ENCODE measurements around the gene KCNT2. TPM values are rescaled to one million over a fixed set of nuclear protein-coding genes. Genes with fewer than 3 reads are reported as not detected.
A peak's percentile ranks its signal among the peaks of the same experiment; 100 is the strongest.

The KCNT2 gene
- total and polyA plus RNA-seq, 4 donors: 0.84 to 18.7 (median 2.0) TPM

GRCh38 chr1:196381544-196381943 lies 226.7 kb downstream of the KCNT2 start:
- Histone ChIP-seq H3K9ac (ENCODE audit: insufficient read depth in 1 of 2, low read length in 2 of 2) (no peak overlapping the region), H3K36me3 (ENCODE audit: control insufficient read depth in 4 of 4, insufficient read depth in 4 of 4, low read length in 4 of 4) (no peaks in the 10 kb centered on the region), H3K4me3 (no peak overlapping the region), H3K4me1 (ENCODE audit: control insufficient read depth in 5 of 5, insufficient read depth in 5 of 5, low read length in 5 of 5) (no peaks in the 10 kb centered on the region), H3K27me3 (ENCODE audit: control insufficient read depth in 3 of 3, insufficient read depth in 3 of 3, low read length in 2 of 3) (no peaks in the 10 kb centered on the region), H3K27ac (ENCODE audit: low read depth in 1 of 2, low read length in 1 of 2) (no peak overlapping the region), H3K9me3 (ENCODE audit: control insufficient read depth in 4 of 4, insufficient read depth in 3 of 4, low read length in 3 of 4) (no peaks in the 10 kb centered on the region)
- WGBS, 2 donors: 91 to 94% methylated on average over 4 of the region's 4 CpGs
- ATAC-seq (ENCODE audit: insufficient read depth, low FRiP score): no peak
- TF ChIP-seq CTCF (IDR thresholded peaks at IDR 0.05; ENCODE audit: control extremely low read depth, extremely low read depth): no peak
- DNase-seq: no peak

- no peaks in the 10 kb centered on the region for H3K4me1 ChIP-seq (ENCODE audit: control insufficient read depth in 5 of 5, insufficient read depth in 5 of 5, low read length in 5 of 5)
- ATAC-seq (ENCODE audit: insufficient read depth, low FRiP score): no peak
- no peak overlapping the region for H3K4me3 ChIP-seq
- peak in 2 of 3 donors; percentile 41 to 47 for DNase-seq
- H3K9ac ChIP-seq (ENCODE audit: insufficient read depth in 1 of 2, low read length in 2 of 2): no peak overlapping the region
- no peak overlapping the region for H3K27ac ChIP-seq (ENCODE audit: low read depth in 1 of 2, low read length in 1 of 2)
- H3K27me3 ChIP-seq (ENCODE audit: control insufficient read depth in 3 of 3, insufficient read depth in 3 of 3, low read length in 2 of 3): no peaks in the 10 kb centered on the region
- no peaks in the 10 kb centered on the region for H3K36me3 ChIP-seq (ENCODE audit: control insufficient read depth in 4 of 4, insufficient read depth in 4 of 4, low read length in 4 of 4)
- TF ChIP-seq CTCF (IDR thresholded peaks at IDR 0.05; ENCODE audit: control extremely low read depth, extremely low read depth): no peak
- WGBS, 2 donors: 22 to 48% methylated on average over 1 of the region's 1 CpG
- no peaks in the 10 kb centered on the region for H3K9me3 ChIP-seq (ENCODE audit: control insufficient read depth in 4 of 4, insufficient read depth in 3 of 4, low read length in 3 of 4)
These were observed 227.9 kb downstream of the KCNT2 start for GRCh38 chr1:196380316-196380715.

DNA sequence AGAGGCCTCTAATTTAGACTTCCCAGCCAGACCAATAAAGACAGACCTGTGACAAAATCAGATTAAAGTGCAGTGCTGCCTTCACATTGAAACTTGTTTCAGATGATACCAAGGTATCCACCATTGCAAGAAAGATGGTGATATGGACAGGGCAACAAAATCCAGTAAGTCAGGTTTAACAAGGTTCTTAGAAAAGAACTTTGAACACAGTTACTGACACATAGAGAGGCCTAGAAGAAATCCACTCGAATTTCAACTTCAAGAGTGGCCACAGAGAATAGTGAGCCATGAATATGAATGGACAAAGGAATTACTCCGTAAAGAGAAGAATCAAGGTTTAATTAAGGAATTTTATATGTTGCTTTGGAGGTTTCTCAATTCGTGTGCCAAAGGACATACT lies 230.4 kb downstream of the KCNT2 start:
- DNase-seq (no peak), ATAC-seq (ENCODE audit: insufficient read depth, low FRiP score) (no peak)
- Histone ChIP-seq H3K4me3 (no peak overlapping the region), H3K36me3 (ENCODE audit: control insufficient read depth in 4 of 4, insufficient read depth in 4 of 4, low read length in 4 of 4) (no peaks in the 10 kb centered on the region), H3K27ac (ENCODE audit: low read depth in 1 of 2, low read length in 1 of 2) (no peak overlapping the region), H3K4me1 (ENCODE audit: control insufficient read depth in 5 of 5, insufficient read depth in 5 of 5, low read length in 5 of 5) (no peaks in the 10 kb centered on the region), H3K9me3 (ENCODE audit: control insufficient read depth in 4 of 4, insufficient read depth in 3 of 4, low read length in 3 of 4) (no peaks in the 10 kb centered on the region), H3K9ac (ENCODE audit: insufficient read depth in 1 of 2, low read length in 2 of 2) (no peak overlapping the region), H3K27me3 (ENCODE audit: control insufficient read depth in 3 of 3, insufficient read depth in 3 of 3, low read length in 2 of 3) (no peaks in the 10 kb centered on the region)
- 69 to 88% methylated on average over 3 of the region's 3 CpGs for WGBS, 2 donors
- TF ChIP-seq CTCF (IDR thresholded peaks at IDR 0.05; ENCODE audit: control extremely low read depth, extremely low read depth): no peak

DNA sequence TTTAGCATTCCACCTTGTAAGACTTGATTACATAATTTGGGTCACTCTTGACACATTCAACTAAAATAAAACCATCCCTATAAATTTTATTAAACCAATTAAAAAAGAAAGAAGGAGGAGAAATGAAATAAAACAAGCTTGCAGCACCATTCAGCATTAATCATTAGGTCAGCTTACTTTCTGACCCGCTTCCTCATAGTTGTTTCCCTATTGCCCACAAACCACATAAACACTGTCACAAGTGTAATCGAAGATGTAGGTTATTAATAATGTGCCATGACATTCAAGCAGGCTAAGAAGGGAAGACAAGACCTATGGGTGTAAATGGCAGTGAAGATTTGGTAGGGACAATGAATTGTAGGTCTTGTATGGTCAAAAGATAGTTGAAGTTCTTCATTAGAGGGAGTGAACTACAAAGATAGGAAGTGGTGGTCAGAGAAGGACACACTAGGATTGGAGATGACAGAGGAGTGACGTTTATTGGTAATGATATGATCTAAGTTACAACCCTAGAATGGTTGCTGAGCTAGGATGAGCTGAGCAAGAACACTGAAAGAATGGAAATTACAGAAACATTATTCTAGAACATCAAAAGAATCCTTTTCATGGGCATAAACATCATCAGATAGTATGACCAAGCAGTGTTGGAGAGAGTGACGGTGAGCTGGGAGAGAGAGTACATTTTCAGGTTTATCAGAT lies 231.5 kb downstream of the KCNT2 start:
- no peak overlapping the region for H3K4me3 ChIP-seq
- TF ChIP-seq CTCF (IDR thresholded peaks at IDR 0.05; ENCODE audit: control extremely low read depth, extremely low read depth): no peak
- H3K36me3 ChIP-seq (ENCODE audit: control insufficient read depth in 4 of 4, insufficient read depth in 4 of 4, low read length in 4 of 4): no peaks in the 10 kb centered on the region
- H3K9me3 ChIP-seq (ENCODE audit: control insufficient read depth in 4 of 4, insufficient read depth in 3 of 4, low read length in 3 of 4): no peaks in the 10 kb centered on the region
- DNase-seq (no peak), ATAC-seq (ENCODE audit: insufficient read depth, low FRiP score) (no peak)
- H3K27ac ChIP-seq (ENCODE audit: low read depth in 1 of 2, low read length in 1 of 2): no peak overlapping the region
- H3K27me3 ChIP-seq (ENCODE audit: control insufficient read depth in 3 of 3, insufficient read depth in 3 of 3, low read length in 2 of 3): no peaks in the 10 kb centered on the region
- no peak overlapping the region for H3K9ac ChIP-seq (ENCODE audit: insufficient read depth in 1 of 2, low read length in 2 of 2)
- no peaks in the 10 kb centered on the region for H3K4me1 ChIP-seq (ENCODE audit: control insufficient read depth in 5 of 5, insufficient read depth in 5 of 5, low read length in 5 of 5)
- 51 to 58% methylated on average over 4 of the region's 4 CpGs for WGBS, 2 donors
